HepG2 (cell line): ENCODE data around the gene PALMD. TPM values are rescaled to one million over a fixed set of nuclear protein-coding genes. Genes with fewer than 3 reads are reported as not detected.

Experiments used
- KAT8 ChIP-seq: IDR thresholded peaks from 2 replicates; pipeline ENCODE4 v1.6.1; 2016; ENCODE audit warnings: missing genetic modification reagents, missing compliant biosample characterization
- MAFK ChIP-seq, 2 experiments: IDR thresholded peaks in 1 of 2; conservative IDR thresholded peaks in 1 of 2; 2 replicates each; pipeline ENCODE4 v1.6.1; 2011; ENCODE audit warnings: improper control_type of control experiment in 2 of 2, low read length in 2 of 2
- NCOA2 ChIP-seq: sonication (generic); formaldehyde crosslinking; IDR thresholded peaks from 2 replicates; pipeline ENCODE4 v1.8.0; 2022; ENCODE audit warnings: inconsistent platforms
- PRMT3 ChIP-seq: sonication (generic); formaldehyde crosslinking; IDR thresholded peaks from 2 replicates; pipeline ENCODE4 v1.8.1; 2022; ENCODE audit warnings: low read depth, mild to moderate bottlenecking, moderate library complexity, missing genetic modification reagents, borderline replicate concordance
- RBM39 ChIP-seq: fragments of 200-400 bp; formaldehyde crosslinking; IDR thresholded peaks from one replicate; pipeline ENCODE4 v1.6.1; 2018; ENCODE audit warnings: antibody characterized with exemption, mild to moderate bottlenecking, low read depth, low read length; ENCODE audit not compliant: poor library complexity, severe bottlenecking
- ZFP37 ChIP-seq: sonication (generic); formaldehyde crosslinking; IDR thresholded peaks from 2 replicates; pipeline ENCODE4 v1.4.0; 2020; ENCODE audit warnings: missing genetic modification reagents, borderline replicate concordance
- ZFY ChIP-seq: sonication (generic); formaldehyde crosslinking; IDR thresholded peaks from 2 replicates; pipeline ENCODE4 v1.4.0; 2020; ENCODE audit warnings: missing genetic modification reagents
- ZNF282 ChIP-seq: fragments of 450-650 bp; IDR thresholded peaks from 2 replicates; pipeline ENCODE4 v1.6.1; 2018; ENCODE audit not compliant: partially characterized antibody
- ZNF543 ChIP-seq: sonication (generic); formaldehyde crosslinking; IDR thresholded peaks from 2 replicates; pipeline ENCODE4 v1.4.0; 2020; ENCODE audit warnings: mild to moderate bottlenecking, missing genetic modification reagents
- polyA plus RNA-seq, 8 experiments: library from polyadenylated mRNA; depleted of rRNA in 3 of 8; stranded (reverse) in 7 of 8; unstranded in 1 of 8; fragments of >200 nt; fragmentation: Illumina TruSeq in 4 of 8; extraction: Trizol in 4 of 8; gene quantifications; 2 replicates each; pipeline versions ENCODE4 v1.2.1 to v1.2.3, GENCODE V29; 2011 to 2016; ENCODE audit warnings: low read depth in 4 of 8, missing spikeins in 1 of 8, mixed read lengths in 1 of 8; ENCODE audit not compliant: insufficient read depth in 1 of 8
- total RNA-seq, 5 experiments: library from RNA; depleted of rRNA; stranded (reverse); fragments of >200 nt; fragmentation: Illumina TruSeq; extraction: Trizol; gene quantifications; 2 replicates each; pipeline ENCODE4 v1.2.3, GENCODE V29; 2016; ENCODE audit warnings: low read depth in 1 of 5
- TF ChIP-seq, protein P1 (sequence below): sonication (generic); formaldehyde crosslinking; IDR thresholded peaks from 2 replicates; pipeline ENCODE4; 2020; ENCODE audit warnings: missing genetic modification reagents, mild to moderate bottlenecking, borderline replicate concordance
- TF ChIP-seq, protein P2 (sequence below): sonication (generic); formaldehyde crosslinking; IDR thresholded peaks from 2 replicates; pipeline ENCODE4 v1.8.1; 2023; ENCODE audit warnings: missing genetic modification reagents, inconsistent platforms, borderline replicate concordance
- TF ChIP-seq, protein P3 (sequence below): sonication (generic); formaldehyde crosslinking; IDR thresholded peaks from 2 replicates; pipeline ENCODE4 v1.5.0; 2020; ENCODE audit warnings: missing genetic modification reagents
- TF ChIP-seq, protein P4 (sequence below): sonication (generic); formaldehyde crosslinking; IDR thresholded peaks from 2 replicates; pipeline ENCODE4 v1.5.0; 2020; ENCODE audit warnings: missing genetic modification reagents, mild to moderate bottlenecking, borderline replicate concordance
- TF ChIP-seq, protein P5 (sequence below): sonication (generic); formaldehyde crosslinking; IDR thresholded peaks from 2 replicates; pipeline ENCODE4 v1.5.1; 2020; ENCODE audit warnings: mild to moderate bottlenecking, moderate library complexity, missing genetic modification reagents
- TF ChIP-seq, protein P6 (sequence below): sonication (generic); formaldehyde crosslinking; IDR thresholded peaks from 2 replicates; pipeline ENCODE4 v1.4.0; 2020; ENCODE audit warnings: missing genetic modification reagents, mild to moderate bottlenecking, borderline replicate concordance

PALMD gene
- total and polyA plus RNA-seq, 2 of the 13 experiments (the other 11 are each of a cell fraction or from before 2014, with no cell fraction given) = 5.5 to 31.1 TPM

DNA sequence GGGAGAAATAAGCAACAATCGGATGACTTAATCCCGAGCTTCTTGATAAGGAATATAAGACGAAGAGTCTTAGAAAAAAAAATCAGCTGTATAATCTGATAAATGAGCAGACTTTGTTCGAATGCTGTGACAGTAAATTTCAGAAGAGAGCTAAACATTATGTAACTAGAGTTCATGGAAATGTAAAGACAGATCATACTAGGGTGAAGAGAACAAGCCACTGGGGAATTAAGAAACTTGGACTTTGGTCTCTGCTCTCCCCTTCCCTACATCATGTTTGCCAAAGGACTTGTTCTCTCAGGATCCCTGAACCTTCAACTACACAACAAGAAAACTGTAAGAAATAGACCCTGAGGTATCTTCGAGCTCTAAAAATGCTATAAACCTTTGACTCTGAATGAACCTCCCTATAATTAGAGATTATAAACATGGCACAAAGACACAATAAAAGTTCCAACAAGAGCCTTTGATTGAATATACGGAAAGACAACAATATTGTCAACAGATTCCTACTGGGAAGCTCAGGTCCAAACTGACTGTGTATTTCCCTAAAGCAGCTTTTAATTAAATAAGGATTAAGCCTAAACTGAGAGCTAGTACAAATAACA, 93.0 kb downstream of the PALMD start (continued):
- TF ChIP-seq ZFY (CRISPR knock-in tag) (no peak), PRMT3 (CRISPR knock-in tag) (no peak), ZNF543 (CRISPR knock-in tag) (no peak), MAFK (conservative IDR thresholded peaks at IDR 0.05 in 1 of 2, IDR thresholded peaks at IDR 0.05 in 1 of 2; ENCODE audit: low read length in 2 of 2) (no peak), ZFP37 (CRISPR knock-in tag) (no peak), NCOA2 (peak; percentile 60), ZNF282 (no peak), KAT8 (CRISPR knock-in tag) (peak; percentile 62; the same call in 1 of the 2 replicates), RBM39 (no peak)
- TF ChIP-seq, protein P1, sequence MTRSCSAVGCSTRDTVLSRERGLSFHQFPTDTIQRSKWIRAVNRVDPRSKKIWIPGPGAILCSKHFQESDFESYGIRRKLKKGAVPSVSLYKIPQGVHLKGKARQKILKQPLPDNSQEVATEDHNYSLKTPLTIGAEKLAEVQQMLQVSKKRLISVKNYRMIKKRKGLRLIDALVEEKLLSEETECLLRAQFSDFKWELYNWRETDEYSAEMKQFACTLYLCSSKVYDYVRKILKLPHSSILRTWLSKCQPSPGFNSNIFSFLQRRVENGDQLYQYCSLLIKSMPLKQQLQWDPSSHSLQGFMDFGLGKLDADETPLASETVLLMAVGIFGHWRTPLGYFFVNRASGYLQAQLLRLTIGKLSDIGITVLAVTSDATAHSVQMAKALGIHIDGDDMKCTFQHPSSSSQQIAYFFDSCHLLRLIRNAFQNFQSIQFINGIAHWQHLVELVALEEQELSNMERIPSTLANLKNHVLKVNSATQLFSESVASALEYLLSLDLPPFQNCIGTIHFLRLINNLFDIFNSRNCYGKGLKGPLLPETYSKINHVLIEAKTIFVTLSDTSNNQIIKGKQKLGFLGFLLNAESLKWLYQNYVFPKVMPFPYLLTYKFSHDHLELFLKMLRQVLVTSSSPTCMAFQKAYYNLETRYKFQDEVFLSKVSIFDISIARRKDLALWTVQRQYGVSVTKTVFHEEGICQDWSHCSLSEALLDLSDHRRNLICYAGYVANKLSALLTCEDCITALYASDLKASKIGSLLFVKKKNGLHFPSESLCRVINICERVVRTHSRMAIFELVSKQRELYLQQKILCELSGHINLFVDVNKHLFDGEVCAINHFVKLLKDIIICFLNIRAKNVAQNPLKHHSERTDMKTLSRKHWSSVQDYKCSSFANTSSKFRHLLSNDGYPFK (CRISPR knock-in tag) = no peak
- TF ChIP-seq, protein P2, sequence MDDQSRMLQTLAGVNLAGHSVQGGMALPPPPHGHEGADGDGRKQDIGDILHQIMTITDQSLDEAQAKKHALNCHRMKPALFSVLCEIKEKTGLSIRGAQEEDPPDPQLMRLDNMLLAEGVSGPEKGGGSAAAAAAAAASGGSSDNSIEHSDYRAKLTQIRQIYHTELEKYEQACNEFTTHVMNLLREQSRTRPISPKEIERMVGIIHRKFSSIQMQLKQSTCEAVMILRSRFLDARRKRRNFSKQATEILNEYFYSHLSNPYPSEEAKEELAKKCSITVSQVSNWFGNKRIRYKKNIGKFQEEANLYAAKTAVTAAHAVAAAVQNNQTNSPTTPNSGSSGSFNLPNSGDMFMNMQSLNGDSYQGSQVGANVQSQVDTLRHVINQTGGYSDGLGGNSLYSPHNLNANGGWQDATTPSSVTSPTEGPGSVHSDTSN (CRISPR knock-in tag) = no peak
- TF ChIP-seq, protein P3, sequence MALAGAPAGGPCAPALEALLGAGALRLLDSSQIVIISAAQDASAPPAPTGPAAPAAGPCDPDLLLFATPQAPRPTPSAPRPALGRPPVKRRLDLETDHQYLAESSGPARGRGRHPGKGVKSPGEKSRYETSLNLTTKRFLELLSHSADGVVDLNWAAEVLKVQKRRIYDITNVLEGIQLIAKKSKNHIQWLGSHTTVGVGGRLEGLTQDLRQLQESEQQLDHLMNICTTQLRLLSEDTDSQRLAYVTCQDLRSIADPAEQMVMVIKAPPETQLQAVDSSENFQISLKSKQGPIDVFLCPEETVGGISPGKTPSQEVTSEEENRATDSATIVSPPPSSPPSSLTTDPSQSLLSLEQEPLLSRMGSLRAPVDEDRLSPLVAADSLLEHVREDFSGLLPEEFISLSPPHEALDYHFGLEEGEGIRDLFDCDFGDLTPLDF (CRISPR knock-in tag) = no peak
- TF ChIP-seq, protein P4, sequence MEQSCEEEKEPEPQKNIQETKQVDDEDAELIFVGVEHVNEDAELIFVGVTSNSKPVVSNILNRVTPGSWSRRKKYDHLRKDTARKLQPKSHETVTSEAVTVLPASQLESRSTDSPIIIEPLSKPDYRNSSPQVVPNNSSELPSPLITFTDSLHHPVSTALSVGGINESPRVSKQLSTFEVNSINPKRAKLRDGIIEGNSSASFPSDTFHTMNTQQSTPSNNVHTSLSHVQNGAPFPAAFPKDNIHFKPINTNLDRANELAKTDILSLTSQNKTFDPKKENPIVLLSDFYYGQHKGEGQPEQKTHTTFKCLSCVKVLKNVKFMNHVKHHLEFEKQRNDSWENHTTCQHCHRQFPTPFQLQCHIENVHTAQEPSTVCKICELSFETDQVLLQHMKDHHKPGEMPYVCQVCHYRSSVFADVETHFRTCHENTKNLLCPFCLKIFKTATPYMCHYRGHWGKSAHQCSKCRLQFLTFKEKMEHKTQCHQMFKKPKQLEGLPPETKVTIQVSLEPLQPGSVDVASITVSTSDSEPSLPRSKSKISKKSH = no peak
- TF ChIP-seq, protein P5, sequence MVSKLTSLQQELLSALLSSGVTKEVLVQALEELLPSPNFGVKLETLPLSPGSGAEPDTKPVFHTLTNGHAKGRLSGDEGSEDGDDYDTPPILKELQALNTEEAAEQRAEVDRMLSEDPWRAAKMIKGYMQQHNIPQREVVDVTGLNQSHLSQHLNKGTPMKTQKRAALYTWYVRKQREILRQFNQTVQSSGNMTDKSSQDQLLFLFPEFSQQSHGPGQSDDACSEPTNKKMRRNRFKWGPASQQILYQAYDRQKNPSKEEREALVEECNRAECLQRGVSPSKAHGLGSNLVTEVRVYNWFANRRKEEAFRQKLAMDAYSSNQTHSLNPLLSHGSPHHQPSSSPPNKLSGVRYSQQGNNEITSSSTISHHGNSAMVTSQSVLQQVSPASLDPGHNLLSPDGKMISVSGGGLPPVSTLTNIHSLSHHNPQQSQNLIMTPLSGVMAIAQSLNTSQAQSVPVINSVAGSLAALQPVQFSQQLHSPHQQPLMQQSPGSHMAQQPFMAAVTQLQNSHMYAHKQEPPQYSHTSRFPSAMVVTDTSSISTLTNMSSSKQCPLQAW = no peak
- TF ChIP-seq, protein P6, sequence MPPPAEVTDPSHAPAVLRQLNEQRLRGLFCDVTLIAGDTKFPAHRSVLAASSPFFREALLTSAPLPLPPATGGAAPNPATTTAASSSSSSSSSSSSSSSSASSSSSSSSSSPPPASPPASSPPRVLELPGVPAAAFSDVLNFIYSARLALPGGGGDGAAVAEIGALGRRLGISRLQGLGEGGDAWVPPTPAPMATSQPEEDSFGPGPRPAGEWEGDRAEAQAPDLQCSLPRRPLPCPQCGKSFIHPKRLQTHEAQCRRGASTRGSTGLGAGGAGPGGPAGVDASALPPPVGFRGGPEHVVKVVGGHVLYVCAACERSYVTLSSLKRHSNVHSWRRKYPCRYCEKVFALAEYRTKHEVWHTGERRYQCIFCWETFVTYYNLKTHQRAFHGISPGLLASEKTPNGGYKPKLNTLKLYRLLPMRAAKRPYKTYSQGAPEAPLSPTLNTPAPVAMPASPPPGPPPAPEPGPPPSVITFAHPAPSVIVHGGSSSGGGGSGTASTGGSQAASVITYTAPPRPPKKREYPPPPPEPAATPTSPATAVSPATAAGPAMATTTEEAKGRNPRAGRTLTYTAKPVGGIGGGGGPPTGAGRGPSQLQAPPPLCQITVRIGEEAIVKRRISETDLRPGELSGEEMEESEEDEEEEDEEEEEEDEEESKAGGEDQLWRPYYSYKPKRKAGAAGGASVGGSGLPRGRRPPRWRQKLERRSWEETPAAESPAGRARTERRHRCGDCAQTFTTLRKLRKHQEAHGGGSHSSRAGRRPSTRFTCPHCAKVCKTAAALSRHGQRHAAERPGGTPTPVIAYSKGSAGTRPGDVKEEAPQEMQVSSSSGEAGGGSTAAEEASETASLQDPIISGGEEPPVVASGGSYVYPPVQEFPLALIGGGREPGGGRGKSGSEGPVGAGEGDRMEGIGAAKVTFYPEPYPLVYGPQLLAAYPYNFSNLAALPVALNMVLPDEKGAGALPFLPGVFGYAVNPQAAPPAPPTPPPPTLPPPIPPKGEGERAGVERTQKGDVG (CRISPR knock-in tag) = no peak
